Kidney epithelial cell (primary cell): ENCODE results near the gene IQCF5. TPM values are rescaled to one million over a fixed set of nuclear protein-coding genes. Genes with fewer than 3 reads are reported as not detected.
"Not testable (repeated sequence)": the region's sequence is repeated elsewhere in the genome, so short reads cannot be mapped to it uniquely, and the experiment has no call there.

Experiments
- DNase-seq: peaks from one replicate; pipeline ENCODE4 v3.0.0-alpha.2; 2010; ENCODE audit warnings: low read depth
- H3K27me3 ChIP-seq: 2 replicates; pipeline ENCODE4 v1.6.0; 2011; ENCODE audit warnings: low read length; ENCODE audit not compliant: control insufficient read depth, insufficient read depth
- H3K36me3 ChIP-seq: 2 replicates; pipeline ENCODE4 v1.5.1; 2011; ENCODE audit warnings: low read length; ENCODE audit not compliant: control insufficient read depth, insufficient read depth
- H3K4me3 ChIP-seq: 2 replicates; pipeline ENCODE4 v1.5.1; 2011; ENCODE audit warnings: low read depth, mild to moderate bottlenecking, control low read depth, low read length
- total RNA-seq: library from RNA; depleted of rRNA; stranded (reverse); fragments of >200 nt; gene quantifications from 2 replicates; pipeline ENCODE4 v1.2.3, GENCODE V29; 2015
- TF ChIP-seq, protein P1 (sequence below): IDR thresholded peaks from 2 replicates; pipeline ENCODE4 v1.5.1; 2011; ENCODE audit warnings: mild to moderate bottlenecking, moderate library complexity, low read length, control low read depth, inconsistent platforms; ENCODE audit not compliant: insufficient read depth, poor library complexity, severe bottlenecking

The IQCF5 gene
- total RNA-seq, 1 donor from 2014 or later = not detected

DNA sequence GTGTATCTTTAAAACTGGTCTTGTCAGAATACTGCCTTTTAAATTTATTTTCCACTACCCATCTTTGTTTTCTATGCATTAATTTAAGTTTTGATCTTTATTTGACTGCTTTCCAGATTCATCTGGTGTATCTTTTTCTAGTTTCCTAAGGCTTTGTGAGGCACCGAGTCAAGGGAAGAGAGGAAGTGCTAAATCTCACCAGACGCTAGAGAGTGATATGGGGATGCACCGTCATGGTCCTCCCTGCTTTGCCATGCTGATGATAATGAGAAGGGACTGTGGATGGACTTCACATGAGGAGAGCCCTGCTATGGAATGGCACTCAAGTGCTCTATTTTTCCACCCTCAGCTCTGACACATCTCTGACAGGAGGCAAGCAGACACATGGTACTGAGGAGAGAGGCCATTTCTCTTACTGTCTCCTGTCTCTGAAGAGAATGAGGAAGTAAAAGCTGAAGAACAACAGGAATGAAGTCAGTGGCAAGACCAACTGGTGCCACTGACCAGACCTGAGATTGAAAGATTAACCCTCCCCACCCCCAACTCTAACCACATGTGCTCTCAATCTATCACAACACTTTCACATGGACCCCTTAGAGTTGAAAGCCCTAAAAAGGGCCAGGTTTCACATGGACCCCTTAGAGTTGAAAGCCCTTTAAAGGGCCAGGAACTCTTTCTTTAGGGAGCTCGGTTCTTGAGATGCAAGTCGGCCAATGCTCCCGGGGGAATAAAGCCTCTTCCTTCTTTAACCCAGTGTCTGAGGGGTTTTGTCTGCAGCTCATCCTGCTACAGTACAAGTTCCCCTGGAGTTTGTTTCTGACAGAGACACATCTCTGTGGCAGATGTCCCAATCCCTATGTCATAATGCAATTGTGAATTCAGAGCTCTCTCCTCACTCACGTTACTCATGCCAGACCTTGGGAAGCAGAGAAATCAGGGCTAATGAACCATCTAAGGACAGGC lies 14.4 kb downstream of the IQCF5 start, which contains the start of gene IQCF2:
Gene IQCF2 (plus strand): TSS at position 913 of the 963 bp plus-strand sequence. CDS start 52 bp downstream, outside the sequence.
- TF ChIP-seq, protein P1, sequence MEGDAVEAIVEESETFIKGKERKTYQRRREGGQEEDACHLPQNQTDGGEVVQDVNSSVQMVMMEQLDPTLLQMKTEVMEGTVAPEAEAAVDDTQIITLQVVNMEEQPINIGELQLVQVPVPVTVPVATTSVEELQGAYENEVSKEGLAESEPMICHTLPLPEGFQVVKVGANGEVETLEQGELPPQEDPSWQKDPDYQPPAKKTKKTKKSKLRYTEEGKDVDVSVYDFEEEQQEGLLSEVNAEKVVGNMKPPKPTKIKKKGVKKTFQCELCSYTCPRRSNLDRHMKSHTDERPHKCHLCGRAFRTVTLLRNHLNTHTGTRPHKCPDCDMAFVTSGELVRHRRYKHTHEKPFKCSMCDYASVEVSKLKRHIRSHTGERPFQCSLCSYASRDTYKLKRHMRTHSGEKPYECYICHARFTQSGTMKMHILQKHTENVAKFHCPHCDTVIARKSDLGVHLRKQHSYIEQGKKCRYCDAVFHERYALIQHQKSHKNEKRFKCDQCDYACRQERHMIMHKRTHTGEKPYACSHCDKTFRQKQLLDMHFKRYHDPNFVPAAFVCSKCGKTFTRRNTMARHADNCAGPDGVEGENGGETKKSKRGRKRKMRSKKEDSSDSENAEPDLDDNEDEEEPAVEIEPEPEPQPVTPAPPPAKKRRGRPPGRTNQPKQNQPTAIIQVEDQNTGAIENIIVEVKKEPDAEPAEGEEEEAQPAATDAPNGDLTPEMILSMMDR = no peak
- DNase-seq = no peak
- Histone ChIP-seq H3K4me3 (no peak within 1 kb of the TSS), H3K27me3 (no peaks in the 10 kb centered on the region), H3K36me3 (no peaks in the 10 kb centered on the region)

DNA sequence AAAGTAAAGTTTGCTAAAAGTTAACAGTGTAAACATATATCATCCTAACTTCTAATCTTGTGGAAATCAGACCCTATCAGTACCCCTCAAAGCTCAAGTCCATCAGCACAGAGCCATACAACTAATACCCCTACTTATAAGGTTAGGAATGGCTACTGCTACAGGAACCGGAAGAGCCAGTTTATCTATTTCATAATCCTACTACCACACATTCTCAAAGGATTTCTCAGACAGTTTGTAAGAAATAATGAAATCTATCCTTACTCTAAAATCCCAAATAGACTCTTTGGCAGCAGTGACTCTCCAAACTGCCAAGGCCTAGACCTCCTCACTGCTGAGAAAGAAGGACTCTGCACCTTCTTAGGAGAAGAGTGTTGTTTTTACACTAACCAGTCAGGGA lies 20.0 kb downstream of the IQCF5 start:
- H3K36me3 ChIP-seq, H3K4me3 ChIP-seq, H3K27me3 ChIP-seq, DNase-seq: not testable (repeated sequence)

DNA sequence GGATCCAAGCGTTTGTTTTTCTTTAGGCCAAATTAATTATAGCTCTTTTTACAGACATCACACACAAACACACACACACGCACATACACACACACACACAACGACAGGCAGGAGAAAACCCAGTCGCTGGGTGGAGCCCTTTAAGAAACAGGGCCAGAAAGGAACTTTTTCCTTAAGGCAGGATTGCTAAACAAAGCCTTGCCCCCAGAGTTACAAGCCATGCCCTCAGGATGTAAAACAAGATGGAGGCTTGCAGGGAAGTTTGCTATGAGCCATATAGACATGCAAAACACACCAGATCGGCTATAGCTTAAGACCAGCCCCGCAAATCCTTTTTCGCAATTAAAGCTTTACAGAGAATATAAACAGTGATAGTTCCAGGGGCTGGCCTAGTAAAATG lies 30.3 kb downstream of the IQCF5 start:
- no peak overlapping the region for H3K4me3 ChIP-seq
- H3K36me3 ChIP-seq = no peaks in the 10 kb centered on the region
- no peaks in the 10 kb centered on the region for H3K27me3 ChIP-seq
- TF ChIP-seq, protein P1 = no peak
- no peak for DNase-seq

DNA sequence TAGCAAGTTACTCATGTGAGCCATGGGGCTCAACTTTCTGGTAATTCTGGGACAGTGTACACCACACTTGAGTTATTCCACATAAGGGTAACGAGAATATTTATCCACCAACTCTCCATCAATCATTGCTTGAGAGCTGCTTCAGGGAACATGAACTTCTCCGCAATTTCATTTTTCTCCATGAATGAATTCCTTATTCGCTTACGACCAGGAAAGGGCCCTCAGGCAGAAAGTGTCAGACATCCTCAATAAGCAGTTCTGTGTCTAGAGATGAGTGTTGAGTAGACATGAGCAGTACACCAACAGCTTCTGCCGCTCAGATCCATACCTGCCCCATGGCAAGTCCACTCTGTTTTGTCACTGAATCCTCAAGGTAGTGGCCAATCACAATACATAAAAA lies 38.8 kb downstream of the IQCF5 start:
- Histone ChIP-seq H3K36me3 (no peaks in the 10 kb centered on the region), H3K27me3 (no peaks in the 10 kb centered on the region), H3K4me3 (no peak overlapping the region)
- DNase-seq = no peak
- TF ChIP-seq, protein P1 = no peak

DNA sequence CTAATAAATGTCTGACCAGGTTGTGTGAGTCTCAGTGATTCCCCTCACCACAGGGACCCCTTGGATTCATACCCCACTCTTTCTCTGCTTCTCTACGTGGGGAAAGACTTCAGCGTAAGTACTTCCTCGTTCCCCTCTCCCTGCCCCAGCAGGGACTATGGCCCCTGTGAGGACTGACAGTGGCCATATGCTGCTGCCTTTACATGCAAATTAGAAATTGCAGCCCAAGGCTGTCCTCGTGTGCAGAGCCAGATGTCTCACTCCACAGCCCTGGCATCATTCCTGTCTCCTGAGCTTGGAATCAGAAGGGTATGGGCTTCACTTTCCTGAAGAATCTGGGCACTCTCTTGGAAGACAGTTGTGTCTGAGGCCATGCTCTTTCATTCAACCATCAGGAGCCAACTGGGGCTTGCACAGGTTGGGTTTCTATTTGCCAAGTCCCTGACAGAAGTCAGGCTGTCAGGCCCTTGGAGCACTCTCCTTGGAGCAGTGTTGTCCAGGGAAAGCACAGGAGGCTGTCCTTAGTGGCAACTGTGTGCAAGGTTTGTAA lies 44.5 kb downstream of the IQCF5 start:
- Histone ChIP-seq H3K4me3 (no peak overlapping the region), H3K36me3 (no peaks in the 10 kb centered on the region), H3K27me3 (no peaks in the 10 kb centered on the region)
- no peak for DNase-seq
- TF ChIP-seq, protein P1 = no peak

DNA sequence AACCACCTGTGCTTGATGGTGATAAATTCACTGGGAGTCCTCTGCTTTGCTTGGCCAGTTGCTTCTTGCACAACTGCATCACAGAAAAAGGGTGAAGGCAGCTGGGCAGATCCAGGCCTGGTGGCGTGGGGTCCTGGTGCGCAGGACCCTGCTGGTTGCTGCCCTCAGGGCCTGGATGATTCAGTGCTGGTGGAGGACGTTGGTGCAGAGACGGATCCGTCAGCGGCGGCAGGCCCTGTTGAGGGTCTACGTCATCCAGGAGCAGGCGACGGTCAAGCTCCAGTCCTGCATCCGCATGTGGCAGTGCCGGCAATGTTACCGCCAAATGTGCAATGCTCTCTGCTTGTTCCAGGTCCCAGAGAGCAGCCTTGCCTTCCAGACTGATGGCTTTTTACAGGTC lies 45.1 kb downstream of the IQCF5 start:
- no peak for DNase-seq
- TF ChIP-seq, protein P1 = no peak
- H3K27me3 ChIP-seq = no peaks in the 10 kb centered on the region
- H3K36me3 ChIP-seq = no peaks in the 10 kb centered on the region
- H3K4me3 ChIP-seq = no peak overlapping the region
